Tibial nerve (tissue), 4 donors: Measurements from ENCODE around the gene BACH2.

Experiments
- EP300 ChIP-seq, 2 donors: sonication (generic); formaldehyde crosslinking; IDR thresholded peaks; one replicate each; pipeline ENCODE4 v1.6.1; 2017; ENCODE audit warnings: antibody characterized with exemption in 2 of 2, mild to moderate bottlenecking in 1 of 2
- POLR2A ChIP-seq, 2 donors: fragments of 450-650 bp; IDR thresholded peaks; one replicate each; pipeline ENCODE4 v1.6.1; 2017; ENCODE audit warnings: antibody characterized with exemption in 2 of 2, mild to moderate bottlenecking in 2 of 2, moderate library complexity in 2 of 2
- TF ChIP-seq, protein P1 (sequence below), 5 experiments: fragments of 200-600 bp in 3 of 5; fragments of 450-650 bp in 2 of 5; sonication (generic) in 3 of 5; IDR thresholded peaks; one replicate each; pipeline ENCODE4 v1.5.1; 2016 to 2019; ENCODE audit warnings: antibody characterized with exemption in 5 of 5, mild to moderate bottlenecking in 3 of 5, moderate library complexity in 2 of 5

DNA sequence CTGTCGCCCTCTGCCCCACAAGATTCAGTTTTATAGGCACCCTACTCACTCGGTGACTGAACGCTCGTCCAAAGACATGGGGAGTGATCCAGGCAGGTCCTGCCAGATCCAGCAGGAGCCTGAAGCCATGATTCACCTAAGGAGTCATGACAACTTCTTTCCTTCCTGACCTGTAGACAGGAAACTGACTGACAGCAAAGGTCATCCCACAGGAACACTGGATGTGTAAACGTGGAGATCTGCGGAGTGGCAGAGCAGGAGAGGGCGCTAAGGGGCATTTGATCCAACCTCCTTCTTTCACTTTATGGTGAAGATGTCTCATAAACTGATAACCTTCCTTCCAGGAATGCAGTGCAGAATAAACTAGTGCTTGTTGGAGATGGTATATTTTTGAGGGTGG, 210.1 kb downstream of the BACH2 start:
- TF ChIP-seq, protein P1, sequence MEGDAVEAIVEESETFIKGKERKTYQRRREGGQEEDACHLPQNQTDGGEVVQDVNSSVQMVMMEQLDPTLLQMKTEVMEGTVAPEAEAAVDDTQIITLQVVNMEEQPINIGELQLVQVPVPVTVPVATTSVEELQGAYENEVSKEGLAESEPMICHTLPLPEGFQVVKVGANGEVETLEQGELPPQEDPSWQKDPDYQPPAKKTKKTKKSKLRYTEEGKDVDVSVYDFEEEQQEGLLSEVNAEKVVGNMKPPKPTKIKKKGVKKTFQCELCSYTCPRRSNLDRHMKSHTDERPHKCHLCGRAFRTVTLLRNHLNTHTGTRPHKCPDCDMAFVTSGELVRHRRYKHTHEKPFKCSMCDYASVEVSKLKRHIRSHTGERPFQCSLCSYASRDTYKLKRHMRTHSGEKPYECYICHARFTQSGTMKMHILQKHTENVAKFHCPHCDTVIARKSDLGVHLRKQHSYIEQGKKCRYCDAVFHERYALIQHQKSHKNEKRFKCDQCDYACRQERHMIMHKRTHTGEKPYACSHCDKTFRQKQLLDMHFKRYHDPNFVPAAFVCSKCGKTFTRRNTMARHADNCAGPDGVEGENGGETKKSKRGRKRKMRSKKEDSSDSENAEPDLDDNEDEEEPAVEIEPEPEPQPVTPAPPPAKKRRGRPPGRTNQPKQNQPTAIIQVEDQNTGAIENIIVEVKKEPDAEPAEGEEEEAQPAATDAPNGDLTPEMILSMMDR (IDR thresholded peaks at IDR 0.05) = no peak
- TF ChIP-seq EP300 (IDR thresholded peaks at IDR 0.05) (no peak), POLR2A (IDR thresholded peaks at IDR 0.05) (no peak)
